H1 (cell line): ENCODE data around the gene IQCH. TPM values are rescaled to one million over a fixed set of nuclear protein-coding genes. Genes with fewer than 3 reads are reported as not detected.

Experiments
- CTCF ChIA-PET: fragments of 300-600 bp; sonication (Branson Sonifier 250); formaldehyde crosslinking; loops from one replicate; lab custom pipeline; 2021; ENCODE audit not compliant: partially characterized antibody; lab: Charles Lee
- POLR2A ChIA-PET: fragments of 300-600 bp; sonication (Branson Sonifier 250); formaldehyde crosslinking; loops from one replicate; lab custom pipeline; 2021; ENCODE audit warnings: inconsistent platforms; ENCODE audit not compliant: partially characterized antibody; lab: Charles Lee
- DNase-seq, 2 experiments: peaks; one replicate each; pipeline versions ENCODE4 v3.0.0 to v3.0.0-alpha.2; 2010 to 2022; ENCODE audit warnings: low spot score in 2 of 2, low read depth in 1 of 2, mixed read lengths in 1 of 2
- FAIRE-seq: peaks from 2 replicates; lab custom pipeline; 2011; peaks lifted over from hg19 to GRCh38; lab: Jason Lieb, UNC
- H2AFZ ChIP-seq: 2 replicates; pipeline ENCODE4 v1.8.1; 2012; ENCODE audit warnings: low read length, inconsistent platforms
- H2AK5ac ChIP-seq: 2 replicates; pipeline ENCODE4 v1.6.1; 2013; ENCODE audit warnings: low read depth, low read length
- H2BK120ac ChIP-seq: replicated peaks from 2 replicates; pipeline ENCODE3; 2013; ENCODE audit warnings: low read depth, low read length, inconsistent platforms
- H2BK12ac ChIP-seq: 2 replicates; pipeline ENCODE4 v1.6.1; 2013; ENCODE audit warnings: low read depth, low read length
- H2BK15ac ChIP-seq: 2 replicates; pipeline ENCODE4 v1.6.1; 2013; ENCODE audit warnings: low read length
- H2BK20ac ChIP-seq: 2 replicates; pipeline ENCODE4 v1.6.1; 2013; ENCODE audit warnings: low read length
- H2BK5ac ChIP-seq: 2 replicates; pipeline ENCODE4 v1.6.1; 2013; ENCODE audit warnings: low read depth, low read length
- H3K14ac ChIP-seq: 2 replicates; pipeline ENCODE4 v1.6.1; 2013; ENCODE audit warnings: inconsistent platforms; ENCODE audit not compliant: insufficient read length
- H3K18ac ChIP-seq: 2 replicates; pipeline ENCODE4 v1.6.1; 2013; ENCODE audit warnings: low read length; ENCODE audit errors: extremely low read depth
- H3K23ac ChIP-seq: 2 replicates; pipeline ENCODE4 v1.6.1; 2013; ENCODE audit warnings: inconsistent platforms; ENCODE audit not compliant: insufficient read length
- H3K23me2 ChIP-seq: 2 replicates; pipeline ENCODE4 v1.6.1; 2013; ENCODE audit warnings: low read depth, low read length
- H3K27ac ChIP-seq: 2 replicates; pipeline ENCODE4 v1.6.1; 2011; ENCODE audit warnings: low read depth, low read length, inconsistent platforms
- H3K27me3 ChIP-seq, 4 experiments: replicated peaks in 1 of 4; 1 replicate in 1 of 4; 2 replicates in 3 of 4; pipeline versions ENCODE4 v1.6.1 to v1.8.1; 2011 to 2013; ENCODE audit warnings: low read length in 3 of 4, mild to moderate bottlenecking in 3 of 4, inconsistent platforms in 2 of 4, mixed read lengths in 2 of 4, moderate library complexity in 1 of 4; ENCODE audit not compliant: control insufficient read depth in 3 of 4, insufficient read depth in 3 of 4; ENCODE audit errors: extremely low read depth in 1 of 4
- H3K36me3 ChIP-seq, 4 experiments: 2 replicates each; pipeline versions ENCODE4 v1.6.1 to v1.8.1; 2011 to 2013; ENCODE audit warnings: mild to moderate bottlenecking in 4 of 4, low read length in 3 of 4, moderate library complexity in 2 of 4, control low read depth in 1 of 4, inconsistent platforms in 1 of 4; ENCODE audit not compliant: insufficient read depth in 4 of 4, control insufficient read depth in 2 of 4
- H3K4ac ChIP-seq: replicated peaks from 2 replicates; pipeline ENCODE3; 2013; ENCODE audit warnings: low read length, low read depth, mixed read lengths, inconsistent platforms; ENCODE audit not compliant: insufficient read length
- H3K4me1 ChIP-seq, 4 experiments: replicated peaks in 1 of 4; 1 replicate in 1 of 4; 2 replicates in 3 of 4; pipeline versions ENCODE4 v1.6.1 to v1.8.1; 2011 to 2013; ENCODE audit warnings: low read length in 3 of 4, inconsistent platforms in 2 of 4, mixed read lengths in 1 of 4; ENCODE audit not compliant: insufficient read depth in 4 of 4, control insufficient read depth in 3 of 4
- H3K4me2 ChIP-seq, 2 experiments: 2 replicates each; pipeline versions ENCODE4 v1.6.1 to v1.8.1; 2011 to 2013; ENCODE audit warnings: low read depth in 2 of 2, low read length in 2 of 2, control low read depth in 1 of 2, inconsistent platforms in 1 of 2, mild to moderate bottlenecking in 1 of 2; ENCODE audit not compliant: insufficient read depth in 1 of 2
- H3K4me3 ChIP-seq, 4 experiments: fragments of 200-600, 300-600 bp in 1 of 4; sonication (generic), shearing (Covaris generic), sonication (Bioruptor Twin) in 1 of 4; 2 replicates each; pipeline versions ENCODE4 v1.5.1 to v1.8.1; 2011 to 2016; ENCODE audit warnings: low read length in 4 of 4, low read depth in 3 of 4, control low read depth in 2 of 4, inconsistent platforms in 2 of 4, mild to moderate bottlenecking in 2 of 4, mixed read lengths in 1 of 4, moderate library complexity in 1 of 4; ENCODE audit not compliant: insufficient read depth in 2 of 4; ENCODE audit errors: extremely low read depth in 1 of 4
- H3K56ac ChIP-seq: replicated peaks from 2 replicates; pipeline ENCODE3; 2013; ENCODE audit warnings: low read depth, mild to moderate bottlenecking, mixed read lengths, low read length, inconsistent platforms; ENCODE audit not compliant: insufficient read length
- H3K79me1 ChIP-seq: 2 replicates; pipeline ENCODE4 v1.6.1; 2013; ENCODE audit warnings: low read depth, low read length, control low read depth
- H3K79me2 ChIP-seq, 2 experiments: 2 replicates each; pipeline versions ENCODE4 v1.6.1 to v1.8.1; 2012 to 2013; ENCODE audit warnings: low read length in 2 of 2, mild to moderate bottlenecking in 2 of 2, inconsistent platforms in 1 of 2; ENCODE audit not compliant: insufficient read depth in 2 of 2, control insufficient read depth in 1 of 2
- H3K9ac ChIP-seq, 4 experiments: replicated peaks in 1 of 4; 1 replicate in 1 of 4; 2 replicates in 3 of 4; pipeline versions ENCODE4 v1.6.1 to v1.8.1; 2011 to 2013; ENCODE audit warnings: low read depth in 3 of 4, low read length in 3 of 4, control low read depth in 2 of 4, mild to moderate bottlenecking in 2 of 4, moderate library complexity in 2 of 4, inconsistent platforms in 1 of 4; ENCODE audit errors: extremely low read depth in 1 of 4
- H3K9me3 ChIP-seq, 2 experiments: 2 replicates each; pipeline versions ENCODE4 v1.6.1 to v1.8.1; 2012 to 2013; ENCODE audit warnings: mild to moderate bottlenecking in 2 of 2, moderate library complexity in 2 of 2, control low read depth in 1 of 2, inconsistent platforms in 1 of 2, low read depth in 1 of 2, low read length in 1 of 2, mixed read lengths in 1 of 2; ENCODE audit not compliant: insufficient read depth in 2 of 2
- H4K20me1 ChIP-seq, 2 experiments: replicated peaks in 1 of 2; 2 replicates each; pipeline versions ENCODE3 to v1.8.1; 2011 to 2013; ENCODE audit warnings: inconsistent platforms in 2 of 2, low read length in 2 of 2, mild to moderate bottlenecking in 1 of 2; ENCODE audit not compliant: insufficient read depth in 2 of 2, control insufficient read depth in 1 of 2
- H4K5ac ChIP-seq: 2 replicates; pipeline ENCODE4 v1.6.1; 2013; ENCODE audit warnings: low read length, low read depth, mixed read lengths, inconsistent platforms; ENCODE audit not compliant: insufficient read length
- H4K8ac ChIP-seq: 2 replicates; pipeline ENCODE4 v1.8.0; 2013; ENCODE audit warnings: mild to moderate bottlenecking, moderate library complexity, low read length, inconsistent platforms; ENCODE audit not compliant: insufficient read depth; ENCODE audit errors: extremely low read depth
- H4K91ac ChIP-seq: replicated peaks from 2 replicates; pipeline ENCODE3; 2013; ENCODE audit warnings: low read length, mixed read lengths, inconsistent platforms; ENCODE audit not compliant: insufficient read length
- CEBPB ChIP-seq: IDR thresholded peaks from 2 replicates; pipeline ENCODE4 v1.6.1; 2012; ENCODE audit warnings: low read depth, low read length
- PHF8 ChIP-seq: fragments of 200-600 bp; sonication (generic); conservative IDR thresholded peaks from 2 replicates; pipeline ENCODE4 v1.7.1; 2012; ENCODE audit warnings: low read depth, mild to moderate bottlenecking, inconsistent platforms, low read length, moderate library complexity
- POLR2AphosphoS5 ChIP-seq: IDR thresholded peaks from 2 replicates; pipeline ENCODE4 v1.6.1; 2011; ENCODE audit warnings: low read depth, low read length
- WGBS, 2 experiments: shearing (Covaris generic) in 1 of 2; methylation state at CpG; one replicate each; pipeline versions ENCODE4 v1.1.6 to v1.1.7; 2013 to 2015; ENCODE audit warnings: low lambda C conversion rate in 2 of 2, mixed read lengths in 2 of 2, inconsistent platforms in 1 of 2, low coverage in 1 of 2, missing lambda C conversion rate in 1 of 2; ENCODE audit not compliant: insufficient replicate concordance in 2 of 2, insufficient coverage in 1 of 2, insufficient read length in 1 of 2; ENCODE audit errors: extremely low coverage in 1 of 2, missing lambda C conversion rate in 1 of 2; 5-methylcytosine and 5-hydroxymethylcytosine counted together
- polyA plus RNA-seq, 7 experiments: library from polyadenylated mRNA; depleted of rRNA in 3 of 7; stranded (reverse) in 5 of 7; unstranded in 2 of 7; fragments of >200 nt in 5 of 7; fragments of 200-250 nt in 2 of 7; gene quantifications; 1 replicate in 5 of 7; 2 replicates in 1 of 7; 4 replicates in 1 of 7; pipeline versions ENCODE4 v1.2.1 to v1.2.3, GENCODE V29; 2011 to 2013; ENCODE audit warnings: missing spikeins in 2 of 7, mixed read lengths in 2 of 7
- total RNA-seq: library from RNA; stranded (reverse); fragmentation: NEBNext Ultra II Directional; extraction: Animal tissue kit (Norgen Biotek cat#: 25700); gene quantifications from 2 replicates; pipeline ENCODE4 v1.2.1, GENCODE V29; 2021

The IQCH gene
- total and polyA plus RNA-seq, 2 of the 8 experiments (the other 6 are each of a cell fraction or from before 2014, with no cell fraction given), result 0.60 to 1.9 TPM

- Histone ChIP-seq H2AK5ac (no peak overlapping the region), H3K9ac (no peak overlapping the region), H3K4me1 (peaks cover 0 to 18% (median 6%) of the 10 kb centered on the region in 4 experiments; a peak in 6 of 7 replicates), H3K27me3 (no peaks in the 10 kb centered on the region), H2BK20ac (no peak overlapping the region), H2BK12ac (no peak overlapping the region), H2BK5ac (no peak overlapping the region), H3K56ac (no peak overlapping the region), H4K5ac (no peak overlapping the region), H3K79me1 (peaks cover 2% of the 10 kb centered on the region; the same call in 1 of the 2 replicates), H3K14ac (no peak overlapping the region), H3K79me2 (no peaks in the 10 kb centered on the region), H3K23me2 (no peaks in the 10 kb centered on the region), H3K4ac (no peak overlapping the region), H4K20me1 (no peaks in the 10 kb centered on the region), H4K91ac (no peak overlapping the region), H3K18ac (no peak overlapping the region), H2BK120ac (no peak overlapping the region), H3K27ac (no peak overlapping the region), H4K8ac (no peak overlapping the region), H2AFZ (no peak overlapping the region), H3K36me3 (peaks cover 0 to 8% (median 2%) of the 10 kb centered on the region in 4 experiments; a peak in 3 of 8 replicates), H2BK15ac (no peak overlapping the region), H3K9me3 (no peaks in the 10 kb centered on the region), H3K23ac (no peak overlapping the region), H3K4me3 (no peak overlapping the region), H3K4me2 (no peak overlapping the region; a peak in 1 of 4 replicates)
- ChIA-PET CTCF (interaction anchor here (1.0 to 2.0 kb wide), 3 partner anchors 9 to 93 kb away, joined by 3 to 8 read pairs (median 4); no protein-coding TSS in a partner anchor), POLR2A (interaction anchor here (0.8 to 1.7 kb wide), 4 partner anchors 8 to 288 kb away, joined by 3 to 5 read pairs (median 3); no protein-coding TSS in a partner anchor)
- no peak for FAIRE-seq
- 70% methylated on average over 3 of the region's 3 CpGs; no CpG with 5 or more reads in 1 of the 2 experiments for WGBS, 2 experiments
- no peak for TF ChIP-seq CEBPB
- TF ChIP-seq PHF8, result no peak
- no peak for TF ChIP-seq POLR2AphosphoS5
- DNase-seq, result no peak
These were observed 295.1 kb downstream of the IQCH start for GRCh38 chr15:67549736-67550135.
